ENCODE data around the gene PDK2.
A peak's percentile ranks its signal among the peaks of the same experiment; 100 is the strongest.

PDK2 gene

GRCh38 chr17:50102164-50102991 lies 7.2 kb downstream of the PDK2 start:
- no peak for DNase-seq

- DNase-seq = no peak
These were observed 8.1 kb downstream of the PDK2 start for GRCh38 chr17:50103252-50103651.

GRCh38 chr17:50103941-50104340 lies 8.8 kb downstream of the PDK2 start:
- no peak for DNase-seq

GRCh38 chr17:50105811-50106210 lies 10.7 kb downstream of the PDK2 start:
- no peak for DNase-seq

- DNase-seq = no peak
These were observed 11.4 kb downstream of the PDK2 start for GRCh38 chr17:50106393-50107131.

GRCh38 chr17:50107790-50108414 lies 12.8 kb downstream of the PDK2 start:
- DNase-seq = no peak

- no peak for DNase-seq
These were observed 13.4 kb downstream of the PDK2 start for GRCh38 chr17:50108556-50108955.

- DNase-seq = no peak
These were observed 14.1 kb downstream of the PDK2 start for GRCh38 chr17:50109207-50109606.

GRCh38 chr17:50109785-50110184 lies 14.6 kb downstream of the PDK2 start:
- DNase-seq = no peak

- DNase-seq = no peak
These were observed 15.6 kb downstream of the PDK2 start for GRCh38 chr17:50110591-50111349.

- peak; percentile 70 for DNase-seq
These were observed 16.8 kb downstream of the PDK2 start for GRCh38 chr17:50111673-50112655.

- DNase-seq = no peak
These were observed 17.5 kb downstream of the PDK2 start for GRCh38 chr17:50112694-50113093.

- no peak for DNase-seq
These were observed 18.6 kb downstream of the PDK2 start for GRCh38 chr17:50113624-50114320.

GRCh38 chr17:50114401-50114800 lies 19.2 kb downstream of the PDK2 start:
- DNase-seq = no peak

- peak; percentile 24 for DNase-seq
These were observed 19.8 kb downstream of the PDK2 start for GRCh38 chr17:50114849-50115357.

GRCh38 chr17:50115756-50116155 lies 20.6 kb downstream of the PDK2 start:
- no peak for DNase-seq

- DNase-seq = no peak
These were observed 22.3 kb downstream of the PDK2 start for GRCh38 chr17:50117202-50118051.

- no peak for DNase-seq
These were observed 23.1 kb downstream of the PDK2 start for GRCh38 chr17:50118076-50118827.

- DNase-seq = no peak
These were observed 23.7 kb downstream of the PDK2 start for GRCh38 chr17:50118828-50119218.

Measured in NCI-H2171 treated with DMSO at 0.1 percent for 48 hours (cell line).